Stimulated activated naive CD8-positive, alpha-beta T cell treated with anti-CD3 and anti-CD28 coated beads, Interleukin-15, Interleukin-2, amounts not matched to agents 100 U/mL and 50 U/mL, for 24 hours (primary cell): Measurements from ENCODE around the gene BRINP1.

Source experiments
- ATAC-seq: fragments of 150-1000 bp; cut with Tn5 transposase; one replicate; pipeline ENCODE4 v1.10.0; 2021
- DNase-seq: peaks from one replicate; pipeline ENCODE4 v3.0.0; 2021

Gene BRINP1

GRCh38 chr9:119368681-119369581 lies at the start of gene BRINP1:
Gene BRINP1, minus strand, starts transcription at chr9:119369435. Its CDS starts 56,080 bp downstream, at chr9:119313355.
- ATAC-seq = peak; percentile 23

DNA sequence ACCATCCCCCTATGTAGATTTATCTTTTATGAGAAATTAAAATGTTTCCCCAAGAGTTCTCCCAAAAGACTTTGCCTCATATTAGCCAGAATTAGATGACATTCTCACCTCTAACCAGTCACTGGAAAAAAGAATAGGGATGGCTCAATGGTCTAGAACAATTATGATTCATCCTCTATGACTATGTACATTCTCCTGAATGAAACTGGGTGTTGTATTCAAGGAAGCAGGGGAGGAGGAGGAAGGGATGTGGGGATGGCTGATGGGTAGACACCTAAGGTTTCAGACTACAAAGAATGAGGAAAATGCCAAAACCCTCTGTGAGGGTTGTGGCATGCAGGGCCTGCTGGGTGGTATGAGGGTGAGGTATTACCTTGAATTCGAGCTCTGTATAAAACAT lies 49.5 kb upstream of the BRINP1 start:
- DNase-seq (no peak), ATAC-seq (no peak)

More at GRCh38 chr9:119368681-119369581, at the start of gene BRINP1:
- no peak for DNase-seq

DNA sequence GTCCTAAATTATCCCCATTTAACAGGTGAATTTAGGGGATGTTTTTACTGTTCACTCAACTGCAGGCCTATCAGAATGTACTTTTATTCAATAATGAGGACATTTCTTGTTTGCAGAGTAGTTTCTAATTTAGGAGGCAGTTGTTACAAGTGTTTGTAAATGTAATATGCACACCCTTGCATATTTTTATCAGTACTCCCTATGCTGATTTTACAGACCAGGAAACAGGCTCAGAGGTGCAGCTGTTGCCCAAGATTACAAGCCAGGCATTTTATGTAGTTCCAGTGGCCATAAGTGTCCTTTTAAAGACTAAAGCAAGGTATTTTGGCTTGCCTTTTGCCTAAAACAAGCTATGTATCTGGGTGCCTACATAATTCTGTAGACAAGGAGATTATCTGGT lies 47.6 kb upstream of the BRINP1 start:
- ATAC-seq = no peak
- DNase-seq = no peak

- no peak for ATAC-seq
Observed at GRCh38 chr9:119412399-119412798, 43.2 kb upstream of the BRINP1 start.

DNA sequence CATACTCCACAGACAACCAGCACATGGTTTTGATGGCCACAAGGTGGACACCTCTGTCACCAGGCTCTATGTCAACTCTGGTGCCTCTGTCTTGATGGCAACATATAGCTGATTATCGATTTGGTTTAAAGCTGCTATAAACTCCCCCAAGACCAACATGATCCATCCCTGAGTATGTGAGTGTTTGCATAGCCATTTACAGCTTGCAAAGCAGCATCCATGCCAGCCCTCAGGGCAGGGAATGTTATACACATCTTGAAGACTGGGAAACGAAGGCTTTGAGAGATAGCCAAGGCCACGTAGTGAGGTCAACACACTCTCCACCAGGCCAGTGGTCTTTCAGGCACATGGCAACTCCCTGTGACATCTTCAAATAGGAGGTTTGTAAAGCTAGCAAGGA lies 40.3 kb upstream of the BRINP1 start:
- no peak for DNase-seq
- ATAC-seq = no peak

More at GRCh38 chr9:119412399-119412798, 43.2 kb upstream of the BRINP1 start:
- no peak for DNase-seq

GRCh38 chr9:119400606-119401005 lies 31.4 kb upstream of the BRINP1 start:
- ATAC-seq (no peak), DNase-seq (no peak)

DNA sequence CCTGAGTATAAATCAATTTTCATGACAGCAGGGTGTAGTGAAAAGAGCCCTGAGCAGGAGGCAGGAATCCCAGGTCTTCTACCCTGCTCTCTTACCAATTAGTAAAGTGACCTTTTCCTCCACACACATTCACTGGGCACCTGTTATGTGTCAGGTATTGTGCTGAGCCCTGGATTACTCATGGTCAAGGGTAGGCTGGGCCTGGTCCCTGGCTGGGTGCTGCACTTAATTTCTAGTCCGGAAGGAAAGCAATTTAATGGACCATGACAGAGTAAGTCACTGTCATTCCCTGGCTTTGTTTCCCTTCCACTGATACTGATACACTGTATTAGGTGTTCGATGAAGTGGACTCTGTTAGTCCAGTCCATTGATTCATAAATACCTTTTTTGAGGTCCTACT lies 29.1 kb upstream of the BRINP1 start:
- DNase-seq (no peak), ATAC-seq (no peak)

- DNase-seq = no peak
Observed at GRCh38 chr9:119391878-119392277, 22.6 kb upstream of the BRINP1 start.

GRCh38 chr9:119375892-119376291 lies 6.7 kb upstream of the BRINP1 start:
- no peak for ATAC-seq
- DNase-seq = no peak

More at GRCh38 chr9:119391878-119392277, 22.6 kb upstream of the BRINP1 start:
- no peak for ATAC-seq

GRCh38 chr9:119372951-119373350 lies 3.7 kb upstream of the BRINP1 start:
- ATAC-seq (no peak), DNase-seq (no peak)

DNA sequence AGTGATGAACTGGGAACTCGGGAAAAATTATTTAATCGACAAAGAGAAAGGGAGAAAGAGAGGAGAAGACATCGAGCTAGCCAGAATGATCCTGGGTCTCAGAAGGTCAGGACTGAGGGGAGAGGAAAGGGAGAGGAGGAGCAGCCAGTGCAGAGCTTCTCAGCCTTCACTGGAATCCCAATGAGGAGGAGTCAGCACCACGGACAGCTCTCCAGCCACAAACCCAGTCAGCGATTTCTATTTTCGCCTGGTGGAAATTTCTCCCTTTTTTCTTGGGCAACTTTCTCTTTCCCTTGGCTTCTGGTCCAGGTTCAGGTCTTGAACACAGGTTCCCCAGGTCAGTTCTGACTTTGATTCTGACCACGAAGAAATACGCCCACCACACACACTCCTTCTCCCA lies 1.6 kb upstream of the BRINP1 start:
- ATAC-seq (no peak), DNase-seq (peak; percentile 32)

DNA sequence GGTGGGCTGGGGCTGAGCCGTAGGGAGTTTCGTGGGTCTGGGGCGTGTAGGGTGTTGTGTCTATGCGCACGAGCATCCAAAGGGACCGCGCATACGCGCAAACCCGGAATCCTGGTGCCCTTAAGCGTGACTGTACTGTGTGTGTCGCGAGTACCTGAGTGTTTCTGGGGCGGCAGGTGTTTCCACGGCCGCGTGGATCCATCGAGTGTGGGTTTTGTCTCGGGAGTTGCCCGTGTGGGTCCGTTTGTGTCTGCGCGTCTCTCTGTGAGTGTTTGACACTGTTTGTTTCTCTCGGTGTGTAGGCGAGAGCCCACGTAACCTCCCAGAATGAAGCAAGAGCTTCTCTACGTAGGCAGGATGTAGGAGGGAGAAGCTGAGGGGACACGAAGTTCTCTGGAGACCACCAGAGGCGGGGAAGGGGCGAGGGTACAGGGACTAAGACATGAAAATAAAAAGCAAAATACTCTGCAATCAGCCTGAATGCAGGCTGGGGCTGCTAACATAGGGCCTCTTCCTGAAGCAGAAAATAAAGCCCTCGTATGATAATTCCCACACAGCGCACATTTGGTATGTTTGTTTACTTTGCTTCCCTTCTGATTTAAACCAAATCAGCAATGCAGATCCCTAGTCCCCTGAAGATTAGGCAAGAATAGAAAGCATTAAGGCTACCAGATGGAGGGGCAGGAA lies 588 bp upstream of the BRINP1 start:
- no peak for DNase-seq
- no peak for ATAC-seq

- no peak for ATAC-seq
- no peak for DNase-seq
Observed at GRCh38 chr9:119368179-119368578, 1.1 kb downstream of the BRINP1 start.

DNA sequence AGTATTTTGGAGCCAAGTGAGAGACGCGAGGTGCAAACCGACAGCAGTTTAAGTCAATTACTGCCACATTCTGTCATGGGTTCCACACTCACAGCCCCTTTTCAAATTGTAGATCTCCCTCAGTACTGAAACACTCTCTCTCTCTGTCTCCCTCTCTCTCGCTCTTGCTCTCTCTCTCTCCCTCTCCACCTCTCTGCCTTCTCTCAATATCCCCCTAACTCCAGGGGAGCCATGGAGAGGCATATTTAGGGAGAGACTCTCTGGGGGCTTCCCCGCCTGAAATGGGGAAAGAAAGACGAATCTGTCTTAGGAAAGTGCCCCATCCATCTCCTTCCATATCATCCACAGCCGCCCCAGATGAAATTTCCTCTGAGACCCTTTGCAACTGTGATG lies 1.6 kb downstream of the BRINP1 start:
- ATAC-seq (no peak), DNase-seq (no peak)

GRCh38 chr9:119366909-119367682 lies 2.1 kb downstream of the BRINP1 start:
- DNase-seq (no peak), ATAC-seq (no peak)

DNA sequence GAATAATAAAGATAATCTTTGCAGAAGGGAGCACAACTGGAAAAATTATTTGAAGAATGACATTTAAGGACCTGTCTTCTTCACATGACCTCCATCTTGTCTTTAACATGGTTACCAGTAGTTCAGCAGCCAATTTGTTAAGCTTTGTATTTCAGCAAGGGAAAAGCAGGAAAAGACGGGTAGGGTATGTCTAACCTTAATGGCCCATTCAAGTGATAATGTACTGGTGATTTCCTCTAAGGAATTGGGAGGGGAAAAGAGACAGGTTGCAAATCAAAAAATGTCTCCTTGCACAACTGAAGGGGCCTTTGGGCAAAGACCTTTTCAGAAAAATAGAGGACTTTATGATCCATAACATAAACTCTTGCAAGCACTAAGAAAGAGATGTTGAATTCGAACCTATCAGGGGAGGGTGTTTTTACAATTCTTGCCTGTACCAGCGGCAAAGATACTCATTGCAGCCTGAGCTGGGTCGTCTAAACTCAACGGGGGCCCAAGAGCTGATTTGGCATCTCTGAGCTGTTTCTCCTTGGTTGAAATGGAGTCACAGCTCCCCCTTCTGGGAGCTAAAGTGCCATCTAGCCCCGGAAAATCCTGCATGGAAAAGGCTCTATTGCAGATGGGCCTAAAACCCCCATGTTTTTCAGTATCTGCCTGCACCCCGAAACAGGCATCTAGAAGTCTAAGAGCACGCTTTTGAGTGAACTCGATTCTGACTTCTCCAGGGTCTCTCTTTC lies 3.8 kb downstream of the BRINP1 start:
- no peak for ATAC-seq
- DNase-seq = no peak

GRCh38 chr9:119360237-119360636 lies 9.0 kb downstream of the BRINP1 start:
- DNase-seq (no peak), ATAC-seq (no peak)

- DNase-seq = no peak
- no peak for ATAC-seq
Observed at GRCh38 chr9:119357336-119358096, 11.7 kb downstream of the BRINP1 start.

- ATAC-seq (no peak), DNase-seq (no peak)
Observed at GRCh38 chr9:119349351-119349825, 19.8 kb downstream of the BRINP1 start.

DNA sequence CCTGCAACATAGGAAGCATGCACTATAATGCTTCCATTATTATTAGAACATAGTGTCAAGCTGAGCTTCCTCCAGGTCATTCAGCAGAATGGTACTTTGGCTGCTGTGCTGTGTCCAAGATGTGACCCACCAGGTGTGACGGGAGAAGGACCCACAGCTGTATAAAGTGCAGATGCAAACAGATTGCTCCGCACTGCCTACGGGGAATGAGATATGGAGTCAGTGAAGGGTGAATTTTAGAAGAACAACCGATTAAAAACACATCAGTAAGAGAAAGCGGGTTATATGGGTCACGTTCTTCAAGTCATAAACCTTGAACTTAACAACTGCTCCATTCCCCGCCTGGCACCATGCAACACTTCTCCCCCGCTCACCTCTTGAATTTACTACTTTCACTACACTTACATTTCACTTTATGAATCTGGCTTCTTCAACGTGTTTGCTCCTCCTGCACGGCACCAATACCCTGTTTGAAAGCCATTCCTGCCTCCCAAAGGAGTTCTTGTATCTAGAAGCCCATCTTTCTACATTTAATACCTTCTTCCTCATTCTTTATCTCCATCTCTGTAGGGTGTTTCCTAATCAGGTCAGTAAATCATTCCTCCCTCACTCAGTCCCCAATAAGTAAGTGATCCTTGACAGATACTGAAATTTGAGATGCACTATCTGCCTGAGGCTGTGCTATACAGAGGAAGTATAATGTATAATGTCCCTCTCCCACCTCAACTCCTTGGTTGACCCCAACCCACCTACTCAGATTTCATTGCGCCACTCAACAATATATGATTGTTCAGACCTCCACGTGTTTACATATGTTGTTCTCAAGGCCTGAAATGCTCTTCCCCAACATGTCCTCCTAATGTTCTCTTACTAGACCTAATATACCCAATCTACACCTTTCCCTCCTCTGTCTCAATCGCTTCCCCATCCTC lies 25.9 kb downstream of the BRINP1 start:
- no peak for DNase-seq
- ATAC-seq = no peak
